GM18858 (cell line): ENCODE measurements around the gene ASTN1.

ENCODE experiments used
- ATAC-seq: cut with Tn5 transposase; IDR thresholded peaks from one replicate; pipeline ENCODE4 v1.9.1; 2021; ENCODE audit not compliant: unreplicated experiment

The ASTN1 gene

DNA sequence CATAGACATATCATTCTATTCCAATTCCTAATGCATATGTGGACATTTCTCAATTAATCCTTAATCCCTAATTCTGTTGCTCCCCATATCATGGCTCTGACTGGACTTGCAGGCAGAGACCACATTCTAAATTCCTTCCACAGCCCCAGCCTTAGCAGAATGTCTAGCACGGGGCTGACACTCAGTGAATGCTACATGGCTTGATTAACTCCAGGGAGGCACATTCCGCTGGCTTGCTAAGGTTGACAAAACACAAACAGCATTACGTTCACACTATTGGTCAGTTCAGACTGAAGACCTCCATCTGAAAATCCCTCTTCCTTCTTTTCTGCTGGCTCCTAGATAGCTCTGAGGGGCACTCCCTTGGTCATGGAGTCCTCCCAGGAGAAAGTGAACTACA is 119.4 kb downstream of the ASTN1 start:
- ATAC-seq: no peak

DNA sequence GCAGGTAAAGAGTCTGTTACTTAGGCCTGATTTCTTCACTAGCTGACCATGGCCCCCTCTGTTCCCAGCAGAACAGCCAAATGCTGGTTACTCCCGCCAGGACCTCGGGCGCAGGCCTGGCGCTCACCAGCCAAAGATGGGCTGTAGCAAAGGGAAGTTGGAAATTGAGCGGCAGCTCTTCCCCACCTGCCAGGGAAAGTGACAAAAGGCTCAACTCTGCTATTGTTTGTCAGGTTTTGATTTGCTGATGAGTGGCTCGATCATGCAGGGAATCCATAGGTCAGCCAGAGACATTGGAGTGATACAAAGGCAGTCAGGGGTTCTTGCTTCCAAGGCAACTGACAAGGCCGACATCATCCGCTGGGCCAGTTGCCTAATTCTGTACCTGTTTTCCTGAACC is 120.1 kb downstream of the ASTN1 start:
- no peak for ATAC-seq

DNA sequence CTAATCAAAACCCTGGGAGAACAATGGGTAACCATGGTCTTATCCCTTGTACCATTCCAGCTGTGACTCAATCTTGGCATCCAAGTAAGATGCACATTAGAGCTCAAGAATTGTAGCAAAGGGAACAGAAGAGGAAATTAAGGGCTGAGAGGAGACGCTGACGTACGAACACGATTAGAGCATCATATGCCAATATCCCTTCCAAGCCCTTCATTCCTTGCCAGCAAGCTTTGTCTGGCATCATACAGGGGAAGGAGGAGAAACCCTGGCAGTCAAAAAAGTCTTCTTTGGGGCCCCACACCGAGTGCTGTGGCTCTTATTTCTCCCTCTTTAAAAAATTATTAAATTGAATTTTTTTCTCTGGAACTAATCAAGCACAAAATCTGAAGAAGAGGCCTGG is 120.9 kb downstream of the ASTN1 start:
- ATAC-seq: no peak

DNA sequence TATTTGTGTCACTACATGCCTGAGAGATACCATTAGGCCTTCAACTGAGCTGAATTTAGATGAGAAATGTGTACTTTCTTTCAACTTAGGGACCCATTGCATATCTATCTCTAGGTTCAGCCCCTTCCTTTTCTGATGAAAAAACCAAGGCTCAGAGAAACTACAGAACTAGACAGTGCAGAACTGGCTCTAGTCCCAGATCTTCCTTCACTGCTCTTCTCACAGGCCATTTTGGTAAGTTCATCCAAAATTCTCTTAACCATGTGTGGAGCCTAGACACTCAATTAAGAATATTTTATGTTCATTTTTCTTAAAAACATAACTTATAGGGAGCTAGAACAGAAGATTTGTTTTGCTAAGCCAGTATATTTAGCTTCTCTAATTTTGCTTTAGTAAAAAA is 128.9 kb downstream of the ASTN1 start:
- no peak for ATAC-seq

GRCh38 chr1:177033628-177034027 is 130.9 kb downstream of the ASTN1 start:
- no peak for ATAC-seq

DNA sequence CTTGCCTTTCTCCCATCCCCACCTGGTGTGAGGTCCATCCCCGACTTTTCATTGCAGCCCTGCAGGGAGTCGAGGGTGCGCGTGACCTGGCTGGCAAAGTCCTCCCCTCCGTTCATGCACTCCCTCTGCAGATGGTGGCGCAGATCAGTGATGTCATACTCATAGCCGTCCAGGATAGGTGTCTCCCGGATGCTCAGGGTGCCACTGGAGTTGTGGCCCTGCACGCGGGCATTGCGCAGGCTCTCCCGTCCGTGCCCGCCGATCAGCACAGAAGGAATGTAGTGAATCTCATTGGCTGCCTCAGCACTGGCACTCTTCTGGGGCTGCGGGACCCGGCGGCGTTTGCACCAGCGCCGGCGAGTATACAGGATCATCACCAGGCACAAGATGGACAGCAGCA is 132.1 kb downstream of the ASTN1 start:
- ATAC-seq: no peak

- no peak for ATAC-seq
Measured at GRCh38 chr1:177024623-177025022, 139.9 kb downstream of the ASTN1 start.

DNA sequence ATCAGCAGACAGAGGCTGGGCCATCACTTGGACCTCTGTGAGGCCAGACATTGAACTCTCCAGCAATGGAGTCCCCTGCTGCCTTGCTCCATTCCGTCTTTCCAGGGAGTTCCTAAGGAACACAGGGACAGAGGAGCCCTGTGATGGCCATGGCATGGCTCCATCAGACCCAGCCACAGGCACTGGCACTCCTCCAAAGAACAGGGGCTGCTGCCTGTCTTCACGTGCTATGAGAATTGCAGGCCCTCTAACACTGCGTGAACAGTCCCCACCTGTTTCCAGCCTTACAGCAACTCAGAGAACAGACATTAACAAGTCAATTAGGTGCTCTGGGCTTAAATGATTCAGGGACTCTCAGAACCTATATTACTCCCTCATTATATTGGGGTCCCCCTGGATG is 140.8 kb downstream of the ASTN1 start:
- no peak for ATAC-seq

- no peak for ATAC-seq
Measured at GRCh38 chr1:177023249-177023648, 141.3 kb downstream of the ASTN1 start.

DNA sequence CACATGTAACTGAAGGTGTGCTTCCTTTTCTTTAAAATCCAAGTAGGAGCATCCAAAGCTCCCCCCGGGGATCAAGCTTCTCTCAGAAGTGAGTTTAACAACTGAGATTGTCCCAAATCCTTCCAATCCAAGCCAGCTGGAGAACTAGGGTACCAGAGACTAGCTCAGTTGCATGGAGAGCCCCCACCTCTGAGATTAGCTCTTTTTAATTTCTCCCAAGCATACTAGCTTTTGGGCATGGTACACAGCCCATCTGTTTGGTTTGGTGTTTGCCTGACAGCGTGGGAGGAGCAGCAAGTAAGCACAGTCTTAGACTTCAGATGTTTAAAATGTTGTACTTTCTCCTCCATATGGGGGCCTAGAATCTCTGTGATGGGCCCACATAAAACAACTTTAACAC is 142.8 kb downstream of the ASTN1 start:
- no peak for ATAC-seq

- no peak for ATAC-seq
Measured at GRCh38 chr1:177020851-177021589, 143.5 kb downstream of the ASTN1 start.

DNA sequence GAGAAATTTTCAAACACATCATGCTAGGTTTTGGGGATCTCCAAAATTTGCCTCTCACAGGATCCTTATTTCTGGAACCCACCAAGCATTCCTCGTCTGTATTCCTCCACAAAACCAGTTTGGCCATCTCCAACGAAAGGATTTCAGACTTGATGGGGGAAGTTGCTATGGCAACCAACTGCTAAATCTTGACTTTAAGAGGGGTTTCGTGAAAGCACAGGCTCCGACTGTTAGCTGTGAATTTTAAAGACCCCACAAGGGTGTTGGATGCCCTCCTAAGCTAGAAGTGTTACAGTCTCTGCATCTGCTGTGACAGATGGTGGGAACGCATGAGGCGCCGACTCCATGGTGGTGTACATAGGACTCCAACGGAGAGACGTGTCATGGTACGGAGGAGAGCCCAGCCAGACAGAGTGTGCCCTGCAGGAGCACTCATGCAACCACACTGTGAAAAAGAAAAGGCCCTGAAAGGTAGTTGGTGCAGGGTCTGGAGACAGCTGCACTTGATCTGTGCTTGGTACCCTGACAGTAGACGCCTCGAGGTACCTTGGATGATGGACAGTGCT is 147.1 kb downstream of the ASTN1 start:
- ATAC-seq: no peak

DNA sequence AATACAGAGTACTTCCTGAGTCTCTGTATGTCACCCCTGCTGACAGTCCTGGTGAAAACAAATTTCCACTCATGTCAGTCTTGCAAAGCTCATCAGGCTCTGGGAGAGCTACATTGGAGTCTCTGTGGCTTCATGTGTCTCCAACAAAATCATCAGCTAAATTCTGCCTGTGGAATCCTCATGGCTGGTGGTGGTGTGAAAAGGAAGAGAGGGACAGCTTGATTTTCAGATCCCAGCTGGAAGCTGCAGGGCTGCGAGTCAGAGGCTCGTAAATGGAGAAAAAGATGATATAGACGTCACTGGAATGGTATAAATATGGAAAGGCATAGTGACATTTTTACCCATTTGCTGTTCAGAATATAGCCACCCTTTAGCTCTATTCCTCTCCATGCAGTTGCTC is 150.2 kb downstream of the ASTN1 start:
- ATAC-seq: no peak

- ATAC-seq: no peak
Measured at GRCh38 chr1:177012342-177012925, 152.1 kb downstream of the ASTN1 start.

- no peak for ATAC-seq
Measured at GRCh38 chr1:177011508-177011907, 153.0 kb downstream of the ASTN1 start.

DNA sequence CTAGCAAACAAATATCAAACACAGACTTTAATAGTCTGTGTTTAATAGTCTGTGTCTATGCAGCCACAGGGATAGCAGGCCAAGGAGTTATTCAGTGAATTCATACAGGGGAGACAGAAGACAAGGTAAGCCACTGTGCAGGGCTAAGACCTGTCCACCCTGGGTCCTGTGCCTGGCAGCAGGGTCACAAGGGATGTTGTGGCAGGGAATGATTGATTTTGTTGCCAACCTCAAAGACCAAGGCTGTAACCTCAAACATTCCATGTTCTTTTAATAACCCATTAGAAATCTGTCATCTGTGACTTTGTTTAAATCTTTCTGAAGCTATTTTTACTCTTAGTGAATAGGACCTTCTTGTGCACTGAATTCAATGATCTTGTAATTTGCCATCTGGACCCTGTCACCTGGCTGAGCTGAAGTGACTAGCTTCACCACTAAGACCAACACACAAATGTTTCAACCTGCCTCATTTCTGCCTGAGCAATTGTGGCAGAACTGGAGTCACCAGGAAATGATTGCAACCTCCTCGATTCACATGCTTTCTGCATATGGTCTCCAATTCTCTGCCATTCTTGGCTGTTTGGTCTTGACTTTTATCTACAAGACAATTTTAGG is 154.2 kb downstream of the ASTN1 start:
- no peak for ATAC-seq

DNA sequence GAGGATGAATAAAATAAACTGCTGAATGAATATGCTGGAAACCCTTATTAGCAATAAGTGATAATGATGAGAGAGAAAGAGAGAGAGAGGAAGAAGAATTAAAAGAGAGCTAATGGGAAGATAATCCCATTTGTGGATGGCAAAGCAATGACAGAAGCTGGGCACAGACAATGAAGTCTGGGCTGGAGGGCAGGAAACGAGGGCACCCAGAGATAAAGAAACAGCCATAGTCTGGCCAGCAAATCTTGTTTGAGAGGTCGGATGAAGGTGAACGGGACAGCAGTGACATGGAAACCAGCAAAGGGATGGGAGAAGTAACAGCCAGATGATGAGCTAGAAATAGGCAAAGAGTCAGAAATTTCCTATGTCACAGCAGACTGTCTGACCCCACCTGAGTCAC is 155.9 kb downstream of the ASTN1 start:
- no peak for ATAC-seq

GRCh38 chr1:177007437-177008161 is 156.9 kb downstream of the ASTN1 start:
- no peak for ATAC-seq

DNA sequence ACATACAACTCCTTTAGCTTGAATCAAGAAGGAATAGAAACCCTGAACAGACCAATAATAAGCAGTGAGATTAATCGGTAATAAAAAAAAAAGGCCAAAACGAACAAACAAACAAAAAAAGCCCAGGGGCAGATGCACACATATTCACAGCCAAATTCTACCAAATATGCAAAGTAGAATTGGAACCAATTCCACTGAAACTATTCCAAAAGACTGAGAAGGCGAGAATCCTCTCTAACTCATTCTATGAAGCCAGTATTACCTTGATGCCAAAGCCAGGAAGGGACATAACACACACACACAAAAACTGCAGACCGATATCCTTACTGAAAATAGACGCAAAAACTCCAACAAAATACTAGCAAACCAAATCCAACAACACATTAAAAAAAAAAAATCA is 161.6 kb downstream of the ASTN1 start:
- no peak for ATAC-seq

DNA sequence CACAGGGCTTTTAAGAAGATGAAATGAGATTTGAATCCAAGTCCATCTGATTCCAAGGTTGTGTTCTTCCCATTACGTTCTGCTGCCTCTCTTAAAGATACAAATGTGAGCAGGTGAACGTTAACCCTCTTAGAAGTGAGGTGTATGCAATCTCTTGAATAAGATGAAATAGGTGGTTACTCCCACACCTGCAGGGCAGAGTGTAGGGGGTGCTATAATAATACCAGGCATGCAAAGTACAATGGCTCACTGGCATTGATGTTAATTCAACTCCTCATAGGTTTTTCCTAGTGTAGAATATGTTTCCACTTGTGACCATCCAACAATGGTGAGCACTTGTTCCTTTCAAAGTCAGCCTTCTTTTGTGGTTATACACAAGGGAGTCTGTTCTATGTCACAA is 163.0 kb downstream of the ASTN1 start:
- no peak for ATAC-seq

DNA sequence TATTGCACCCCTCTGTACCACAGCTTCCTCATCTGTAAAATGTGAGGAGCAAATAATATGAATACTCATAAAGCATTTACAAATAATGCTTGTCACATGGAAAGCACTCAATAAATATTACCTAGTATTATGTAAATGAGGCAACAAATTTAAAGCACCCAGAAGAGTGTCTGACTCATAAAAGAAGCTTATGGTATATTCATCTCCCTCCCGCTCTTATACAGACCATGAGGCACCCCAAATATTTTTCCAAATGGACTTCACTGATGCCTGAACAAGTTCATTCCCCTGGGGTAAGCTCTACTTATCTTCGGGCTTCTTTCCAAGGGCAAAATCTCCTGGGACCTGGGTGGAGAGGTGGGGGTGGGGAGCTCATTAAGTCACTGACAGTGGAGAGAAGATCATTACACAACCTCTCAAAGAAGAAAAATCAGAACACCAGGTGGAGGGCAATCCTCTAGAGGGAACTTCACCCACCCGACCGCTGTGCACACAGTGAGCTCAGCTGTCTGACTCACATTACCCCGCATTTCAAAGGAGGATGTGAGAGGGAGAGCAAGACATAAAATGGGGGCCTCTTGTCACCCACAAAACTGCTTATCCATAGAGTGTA is 166.2 kb downstream of the ASTN1 start:
- ATAC-seq: no peak
